RPMI7951 (cell line): ENCODE measurements around the gene ATP2B3. TPM values are rescaled to one million over a fixed set of nuclear protein-coding genes. Genes with fewer than 3 reads are reported as not detected.
"Not testable (repeated sequence)": the region's sequence is repeated elsewhere in the genome, so short reads cannot be mapped to it uniquely, and the experiment has no call there.

Source experiments
- DNase-seq: peaks from one replicate; pipeline ENCODE4 v3.0.0-alpha.2; 2012; ENCODE audit warnings: low read depth
- total RNA-seq: library from RNA; depleted of rRNA; stranded (reverse); fragments of >200 nt; shearing (Covaris generic); gene quantifications from 2 replicates; pipeline ENCODE4 v1.2.3, GENCODE V29; 2014

Gene ATP2B3
- total RNA-seq, 1 experiment from 2014 or later, result not detected

- DNase-seq, result no peak
These were observed 76.5 kb downstream of the ATP2B3 start for GRCh38 chrX:153593811-153594500.

GRCh38 chrX:153595387-153595786 lies 77.9 kb downstream of the ATP2B3 start:
- no peak for DNase-seq

- no peak for DNase-seq
These were observed 78.7 kb downstream of the ATP2B3 start for GRCh38 chrX:153595859-153596857.

- no peak for DNase-seq
These were observed 79.7 kb downstream of the ATP2B3 start for GRCh38 chrX:153596981-153597750.

- peak; percentile 15 for DNase-seq
These were observed 81.2 kb downstream of the ATP2B3 start, which contains the start of gene CCNQ for GRCh38 chrX:153598541-153599191. Gene CCNQ, minus strand, starts transcription at chrX:153599139. Its CDS starts 66 bp downstream, at chrX:153599073.

GRCh38 chrX:153599192-153600031 lies 82.0 kb downstream of the ATP2B3 start:
- peak; percentile 77 for DNase-seq

GRCh38 chrX:153600032-153600373 lies 82.6 kb downstream of the ATP2B3 start:
- DNase-seq, result no peak

- DNase-seq, result no peak
These were observed 83.5 kb downstream of the ATP2B3 start for GRCh38 chrX:153600921-153601320.

GRCh38 chrX:153601511-153602110 lies 84.2 kb downstream of the ATP2B3 start:
- no peak for DNase-seq

GRCh38 chrX:153602601-153603000 lies 85.2 kb downstream of the ATP2B3 start:
- DNase-seq, result no peak

GRCh38 chrX:153603131-153603656 lies 85.8 kb downstream of the ATP2B3 start:
- DNase-seq, result no peak

GRCh38 chrX:153604666-153605380 lies 87.4 kb downstream of the ATP2B3 start:
- not testable (repeated sequence) for DNase-seq

- no peak for DNase-seq
These were observed 89.1 kb downstream of the ATP2B3 start for GRCh38 chrX:153606503-153606902.

GRCh38 chrX:153608376-153608775 lies 90.9 kb downstream of the ATP2B3 start:
- DNase-seq, result no peak

GRCh38 chrX:153608806-153609205 lies 91.4 kb downstream of the ATP2B3 start:
- no peak for DNase-seq

GRCh38 chrX:153609917-153610835 lies 92.7 kb downstream of the ATP2B3 start:
- DNase-seq, result peak; percentile 45

- DNase-seq, result no peak
These were observed 93.4 kb downstream of the ATP2B3 start for GRCh38 chrX:153610836-153611213.
